Neutrophil (primary cell): Measurements from ENCODE around the gene AUNIP.

Experiments
- H3K27ac ChIP-seq: fragments of 200-600 bp; sonication (generic); 2 replicates; pipeline ENCODE4 v1.5.1; 2016; ENCODE audit warnings: mild to moderate bottlenecking, moderate library complexity
- H3K27me3 ChIP-seq: fragments of 200-600 bp; sonication (generic); 2 replicates; pipeline ENCODE4 v1.6.0; 2016; ENCODE audit warnings: mild to moderate bottlenecking
- H3K36me3 ChIP-seq: fragments of 200-600 bp; sonication (generic); 2 replicates; pipeline ENCODE4 v1.5.1; 2017
- H3K4me1 ChIP-seq, 2 experiments: fragments of 200-600 bp in 1 of 2; sonication (generic) in 1 of 2; 1 replicate in 1 of 2; 2 replicates in 1 of 2; pipeline versions ENCODE4 v1.5.1 to v1.6.1; 2013 to 2016; ENCODE audit warnings: low read depth in 1 of 2, low read length in 1 of 2, mild to moderate bottlenecking in 1 of 2, moderate library complexity in 1 of 2; ENCODE audit not compliant: control insufficient read depth in 1 of 2, insufficient read depth in 1 of 2
- H3K4me3 ChIP-seq, 2 experiments: fragments of 200-600 bp in 1 of 2; sonication (generic) in 1 of 2; 1 replicate in 1 of 2; 2 replicates in 1 of 2; pipeline ENCODE4 v1.5.1; 2013 to 2016; ENCODE audit warnings: low read depth in 1 of 2, low read length in 1 of 2, mild to moderate bottlenecking in 1 of 2, moderate library complexity in 1 of 2
- H3K9me3 ChIP-seq: fragments of 200-600 bp; sonication (generic); 2 replicates; pipeline ENCODE4 v1.5.1; 2016
- CTCF ChIP-seq: fragments of 200-600 bp; sonication (generic); IDR thresholded peaks from 2 replicates; pipeline ENCODE4 v1.5.1; 2016; ENCODE audit warnings: antibody characterized with exemption

The AUNIP gene

GRCh38 chr1:25854554-25854953 lies 4.7 kb downstream of the AUNIP start:
- Histone ChIP-seq H3K27ac (no peak overlapping the region), H3K9me3 (no peaks in the 10 kb centered on the region), H3K36me3 (no peaks in the 10 kb centered on the region), H3K4me3 (no peak overlapping the region), H3K27me3 (no peaks in the 10 kb centered on the region), H3K4me1 (peaks cover 11 to 12% of the 10 kb centered on the region in 2 experiments)
- no peak for TF ChIP-seq CTCF

- Histone ChIP-seq H3K9me3 (no peaks in the 10 kb centered on the region), H3K4me3 (no peak overlapping the region), H3K27me3 (no peaks in the 10 kb centered on the region), H3K27ac (no peak overlapping the region), H3K36me3 (no peaks in the 10 kb centered on the region), H3K4me1 (no peaks in the 10 kb centered on the region)
- no peak for TF ChIP-seq CTCF
These were observed 10.7 kb downstream of the AUNIP start for GRCh38 chr1:25848531-25848930.

- Histone ChIP-seq H3K4me3 (no peak overlapping the region), H3K27ac (no peak overlapping the region), H3K9me3 (no peaks in the 10 kb centered on the region), H3K4me1 (no peaks in the 10 kb centered on the region), H3K27me3 (no peaks in the 10 kb centered on the region), H3K36me3 (no peaks in the 10 kb centered on the region)
- no peak for TF ChIP-seq CTCF
These were observed 11.3 kb downstream of the AUNIP start for GRCh38 chr1:25847929-25848328.

GRCh38 chr1:25845664-25846063 lies 13.6 kb downstream of the AUNIP start:
- H3K4me1 ChIP-seq, result no peaks in the 10 kb centered on the region
- H3K27me3 ChIP-seq, result no peaks in the 10 kb centered on the region
- no peaks in the 10 kb centered on the region for H3K9me3 ChIP-seq
- no peak overlapping the region for H3K27ac ChIP-seq
- H3K36me3 ChIP-seq, result no peaks in the 10 kb centered on the region
- TF ChIP-seq CTCF, result no peak
- no peak overlapping the region for H3K4me3 ChIP-seq

- Histone ChIP-seq H3K27me3 (no peaks in the 10 kb centered on the region), H3K27ac (no peak overlapping the region), H3K9me3 (no peaks in the 10 kb centered on the region), H3K36me3 (no peaks in the 10 kb centered on the region), H3K4me3 (no peak overlapping the region), H3K4me1 (no peaks in the 10 kb centered on the region)
- no peak for TF ChIP-seq CTCF
These were observed 14.5 kb downstream of the AUNIP start for GRCh38 chr1:25844536-25845337.
